ENCODE results near the gene FOXN3. TPM values are rescaled to one million over a fixed set of nuclear protein-coding genes. Genes with fewer than 3 reads are reported as not detected.
A peak's percentile ranks its signal among the peaks of the same experiment; 100 is the strongest.

Gene FOXN3
- total RNA-seq, 2 donors from 2014 or later: 61.2 to 84.1 TPM

DNA sequence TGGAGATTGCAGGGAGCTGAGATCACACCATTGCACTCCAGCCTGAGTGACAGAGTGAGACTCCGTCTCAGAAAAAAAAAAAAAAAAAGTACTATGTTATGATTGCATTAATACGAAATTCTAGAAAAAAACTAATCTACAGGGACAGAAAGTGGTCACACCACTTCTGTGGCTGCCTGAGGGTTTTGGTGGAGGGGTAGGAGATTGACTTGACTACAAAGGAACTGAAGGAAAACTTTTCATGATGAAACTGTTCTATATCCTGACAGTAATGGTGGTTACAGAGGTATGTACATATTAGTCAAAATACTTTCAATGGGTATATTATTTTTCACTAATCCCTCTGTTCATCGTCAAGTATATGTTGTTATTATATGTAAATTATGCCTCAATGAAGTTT is 42.1 kb downstream of the FOXN3 start:
- Mint-ChIP-seq H3K27ac (no peak overlapping the region), H3K9me3 (peaks cover 13% of the 10 kb centered on the region), H3K4me1 (peaks cover 18% of the 10 kb centered on the region), H3K4me3 (no peak overlapping the region), H3K36me3 (ENCODE audit: low read depth) (peaks cover 21% of the 10 kb centered on the region), H3K27me3 (ENCODE audit: insufficient read depth) (no peaks in the 10 kb centered on the region)
- WGBS, 2 experiments (ENCODE audit: insufficient coverage in 1 of 2, insufficient read length in 1 of 2): 100% methylated on average over 1 of the region's 3 CpGs
- Histone ChIP-seq H3K27me3 (ENCODE audit: control insufficient read depth, insufficient read depth, low read length, poor library complexity, severe bottlenecking) (no peaks in the 10 kb centered on the region), H3K4me1 (ENCODE audit: control insufficient read depth, insufficient read depth, low read length) (no peaks in the 10 kb centered on the region), H3K4me3 (ENCODE audit: low read length) (no peak overlapping the region), H3K9ac (ENCODE audit: extremely low read depth, low read length, poor library complexity, severe bottlenecking) (no peak overlapping the region), H3K9me3 (ENCODE audit: control insufficient read depth, low read length) (peaks cover 19% of the 10 kb centered on the region), H3K27ac (ENCODE audit: low read depth, low read length) (no peak overlapping the region), H3K36me3 (ENCODE audit: control insufficient read depth, insufficient read depth, low read length) (no peaks in the 10 kb centered on the region)
- TF ChIP-seq, protein P1, sequence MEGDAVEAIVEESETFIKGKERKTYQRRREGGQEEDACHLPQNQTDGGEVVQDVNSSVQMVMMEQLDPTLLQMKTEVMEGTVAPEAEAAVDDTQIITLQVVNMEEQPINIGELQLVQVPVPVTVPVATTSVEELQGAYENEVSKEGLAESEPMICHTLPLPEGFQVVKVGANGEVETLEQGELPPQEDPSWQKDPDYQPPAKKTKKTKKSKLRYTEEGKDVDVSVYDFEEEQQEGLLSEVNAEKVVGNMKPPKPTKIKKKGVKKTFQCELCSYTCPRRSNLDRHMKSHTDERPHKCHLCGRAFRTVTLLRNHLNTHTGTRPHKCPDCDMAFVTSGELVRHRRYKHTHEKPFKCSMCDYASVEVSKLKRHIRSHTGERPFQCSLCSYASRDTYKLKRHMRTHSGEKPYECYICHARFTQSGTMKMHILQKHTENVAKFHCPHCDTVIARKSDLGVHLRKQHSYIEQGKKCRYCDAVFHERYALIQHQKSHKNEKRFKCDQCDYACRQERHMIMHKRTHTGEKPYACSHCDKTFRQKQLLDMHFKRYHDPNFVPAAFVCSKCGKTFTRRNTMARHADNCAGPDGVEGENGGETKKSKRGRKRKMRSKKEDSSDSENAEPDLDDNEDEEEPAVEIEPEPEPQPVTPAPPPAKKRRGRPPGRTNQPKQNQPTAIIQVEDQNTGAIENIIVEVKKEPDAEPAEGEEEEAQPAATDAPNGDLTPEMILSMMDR (conservative IDR thresholded peaks at IDR 0.05): no peak
- no peak for DNase-seq

DNA sequence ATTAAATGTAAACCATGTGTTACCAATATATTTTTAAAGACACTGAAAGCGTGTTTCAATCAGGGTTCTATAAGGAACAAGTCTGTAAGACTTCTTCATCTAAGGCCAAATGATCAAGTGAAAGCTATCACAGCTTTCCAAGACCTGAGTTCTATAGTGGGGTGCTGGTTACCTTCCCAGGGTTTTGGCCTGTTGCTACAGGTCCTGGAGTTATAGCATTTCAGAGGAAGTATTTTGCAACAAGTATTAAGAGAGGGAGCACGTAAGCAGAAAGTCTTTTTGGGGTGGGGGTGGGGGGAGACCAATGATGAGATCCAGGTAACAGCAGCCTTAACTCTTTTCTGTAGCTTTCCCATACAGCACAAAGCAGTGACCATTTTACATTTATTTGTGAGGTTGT is 43.8 kb downstream of the FOXN3 start:
- no peak for DNase-seq
- peaks cover 20% of the 10 kb centered on the region for H3K9me3 ChIP-seq (ENCODE audit: control insufficient read depth, low read length)
- no peak overlapping the region for H3K4me3 Mint-ChIP-seq
- peaks cover 13% of the 10 kb centered on the region for H3K36me3 Mint-ChIP-seq (ENCODE audit: low read depth)
- 92 to 100% methylated on average over 1 to 2 of the region's 2 CpGs for WGBS, 2 experiments (ENCODE audit: insufficient coverage in 1 of 2, insufficient read length in 1 of 2)
- peaks cover 5% of the 10 kb centered on the region for H3K4me1 ChIP-seq (ENCODE audit: control insufficient read depth, insufficient read depth, low read length)
- H3K27ac Mint-ChIP-seq: no peak overlapping the region
- peaks cover 8% of the 10 kb centered on the region for H3K9me3 Mint-ChIP-seq
- H3K4me3 ChIP-seq (ENCODE audit: low read length): no peak overlapping the region
- H3K27me3 ChIP-seq (ENCODE audit: control insufficient read depth, insufficient read depth, low read length, poor library complexity, severe bottlenecking): no peaks in the 10 kb centered on the region
- H3K4me1 Mint-ChIP-seq: peaks cover 31% of the 10 kb centered on the region
- TF ChIP-seq, protein P1 (conservative IDR thresholded peaks at IDR 0.05): no peak
- H3K27ac ChIP-seq (ENCODE audit: low read depth, low read length): no peak overlapping the region
- H3K36me3 ChIP-seq (ENCODE audit: control insufficient read depth, insufficient read depth, low read length): no peaks in the 10 kb centered on the region
- no peak overlapping the region for H3K9ac ChIP-seq (ENCODE audit: extremely low read depth, low read length, poor library complexity, severe bottlenecking)
- no peaks in the 10 kb centered on the region for H3K27me3 Mint-ChIP-seq (ENCODE audit: insufficient read depth)

DNA sequence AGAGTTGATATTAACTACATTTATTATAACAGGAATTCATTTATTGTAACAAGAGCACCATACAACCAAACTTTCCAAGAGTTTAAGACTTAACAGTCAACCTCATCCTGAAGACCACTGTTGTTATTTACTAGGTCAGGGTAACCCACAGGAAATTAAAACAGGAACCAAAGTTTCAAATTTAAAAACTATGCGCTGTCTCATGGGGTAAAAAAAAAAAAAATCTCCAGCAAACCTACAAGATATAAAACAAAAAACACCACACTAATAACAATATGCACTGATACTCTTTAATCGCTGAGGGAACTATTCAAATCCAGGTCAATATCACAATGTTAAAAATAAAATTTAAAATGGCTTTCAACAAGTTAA is 44.5 kb downstream of the FOXN3 start:
- Histone ChIP-seq H3K4me1 (ENCODE audit: control insufficient read depth, insufficient read depth, low read length) (peaks cover 5% of the 10 kb centered on the region), H3K36me3 (ENCODE audit: control insufficient read depth, insufficient read depth, low read length) (no peaks in the 10 kb centered on the region), H3K9me3 (ENCODE audit: control insufficient read depth, low read length) (peaks cover 20% of the 10 kb centered on the region), H3K9ac (ENCODE audit: extremely low read depth, low read length, poor library complexity, severe bottlenecking) (no peak overlapping the region), H3K27ac (ENCODE audit: low read depth, low read length) (no peak overlapping the region), H3K4me3 (ENCODE audit: low read length) (no peak overlapping the region), H3K27me3 (ENCODE audit: control insufficient read depth, insufficient read depth, low read length, poor library complexity, severe bottlenecking) (no peaks in the 10 kb centered on the region)
- Mint-ChIP-seq H3K9me3 (peaks cover 8% of the 10 kb centered on the region), H3K4me3 (no peak overlapping the region), H3K36me3 (ENCODE audit: low read depth) (peaks cover 6% of the 10 kb centered on the region), H3K27ac (peak overlapping the region; percentile 64), H3K27me3 (ENCODE audit: insufficient read depth) (no peaks in the 10 kb centered on the region), H3K4me1 (peaks cover 35% of the 10 kb centered on the region)
- TF ChIP-seq, protein P1 (conservative IDR thresholded peaks at IDR 0.05): no peak
- 80 to 96% methylated on average over 1 to 2 of the region's 2 CpGs for WGBS, 2 experiments (ENCODE audit: insufficient coverage in 1 of 2, insufficient read length in 1 of 2)
- no peak for DNase-seq
